GM21737 (cell line): ENCODE results near the gene CACNA1C.

ENCODE experiments used
- ATAC-seq: cut with Tn5 transposase; IDR thresholded peaks from one replicate; pipeline ENCODE4 v1.9.1; 2021; ENCODE audit warnings: mild to moderate bottlenecking, moderate library complexity; ENCODE audit not compliant: unreplicated experiment

The CACNA1C gene

GRCh38 chr12:2460051-2460670 lies 407.4 kb downstream of the CACNA1C start:
- ATAC-seq: no peak

GRCh38 chr12:2461046-2461445 lies 408.3 kb downstream of the CACNA1C start:
- no peak for ATAC-seq

- no peak for ATAC-seq
Measured at GRCh38 chr12:2461645-2462044, 408.9 kb downstream of the CACNA1C start.

GRCh38 chr12:2462087-2462486 lies 409.3 kb downstream of the CACNA1C start:
- no peak for ATAC-seq

- no peak for ATAC-seq
Measured at GRCh38 chr12:2463719-2464118, 410.9 kb downstream of the CACNA1C start.

- no peak for ATAC-seq
Measured at GRCh38 chr12:2465681-2466080, 412.9 kb downstream of the CACNA1C start.

- ATAC-seq: no peak
Measured at GRCh38 chr12:2466211-2466610, 413.4 kb downstream of the CACNA1C start.

GRCh38 chr12:2467447-2468195 lies 414.8 kb downstream of the CACNA1C start:
- no peak for ATAC-seq

GRCh38 chr12:2475984-2476383 lies 423.2 kb downstream of the CACNA1C start:
- no peak for ATAC-seq

GRCh38 chr12:2477009-2477766 lies 424.4 kb downstream of the CACNA1C start:
- ATAC-seq: no peak

GRCh38 chr12:2479851-2480535 lies 427.2 kb downstream of the CACNA1C start:
- ATAC-seq: no peak

GRCh38 chr12:2481346-2481745 lies 428.6 kb downstream of the CACNA1C start:
- no peak for ATAC-seq

GRCh38 chr12:2481951-2482350 lies 429.2 kb downstream of the CACNA1C start:
- ATAC-seq: no peak

- ATAC-seq: no peak
Measured at GRCh38 chr12:2482938-2483660, 430.3 kb downstream of the CACNA1C start.

- ATAC-seq: no peak
Measured at GRCh38 chr12:2483713-2484112, 430.9 kb downstream of the CACNA1C start.

- no peak for ATAC-seq
Measured at GRCh38 chr12:2484141-2484776, 431.5 kb downstream of the CACNA1C start.

- no peak for ATAC-seq
Measured at GRCh38 chr12:2485681-2486080, 432.9 kb downstream of the CACNA1C start.

GRCh38 chr12:2486796-2487195 lies 434.0 kb downstream of the CACNA1C start:
- ATAC-seq: no peak

- ATAC-seq: no peak
Measured at GRCh38 chr12:2487278-2487677, 434.5 kb downstream of the CACNA1C start.

GRCh38 chr12:2488131-2488530 lies 435.3 kb downstream of the CACNA1C start:
- no peak for ATAC-seq
